ENCODE measurements around the gene LIMS2. TPM values are rescaled to one million over a fixed set of nuclear protein-coding genes. Genes with fewer than 3 reads are reported as not detected.

LIMS2 gene
- total and polyA plus RNA-seq, 2 donors (not counting 3 experiments of a cell fraction or from before 2014, with no cell fraction given): 48.3 to 55.6 TPM

GRCh38 chr2:127683757-127684156, 8.4 kb upstream of the LIMS2 start:
- Histone ChIP-seq H4K20me1 (replicated peaks; ENCODE audit: control insufficient read depth, extremely low read depth, insufficient read depth, low read length) (no peaks in the 10 kb centered on the region), H3K36me3 (ENCODE audit: control insufficient read depth in 2 of 2, extremely low read depth in 1 of 2, insufficient read depth in 2 of 2, low read length in 2 of 2) (no peaks in the 10 kb centered on the region), H3K79me2 (ENCODE audit: control insufficient read depth, insufficient read depth, low read length) (no peaks in the 10 kb centered on the region), H3K9me1 (replicated peaks; ENCODE audit: control insufficient read depth, extremely low read depth, insufficient read depth, low read length) (no peaks in the 10 kb centered on the region), H3K4me3 (replicated peaks in 1 of 3; ENCODE audit: insufficient read depth in 1 of 3, low read depth in 1 of 3, low read length in 3 of 3) (no peak overlapping the region), H2AFZ (ENCODE audit: low read depth, low read length) (peak overlapping the region; percentile 36), H3K9ac (replicated peaks; ENCODE audit: extremely low read depth, insufficient read depth, low read length) (no peak overlapping the region), H3K27ac (ENCODE audit: insufficient read depth, low read depth, low read length) (no peak overlapping the region), H3K4me1 (ENCODE audit: control insufficient read depth, extremely low read depth, insufficient read depth, low read length) (peaks cover 12% of the 10 kb centered on the region), H3K9me3 (replicated peaks; ENCODE audit: control insufficient read depth, insufficient read depth, low read length) (no peaks in the 10 kb centered on the region), H3K4me2 (ENCODE audit: insufficient read depth, low read length) (no peak overlapping the region), H3K27me3 (ENCODE audit: control insufficient read depth in 2 of 2, insufficient read depth in 2 of 2, low read length in 2 of 2) (no peaks in the 10 kb centered on the region)
- FAIRE-seq (no peak), DNase-seq (ENCODE audit: low read depth, low spot score) (peak; percentile 45)
- BruUV-seq (replicated peaks): no TSS peak
- CTCF ChIA-PET: interaction anchor here (1.1 to 4.7 kb wide), 4 partner anchors 11 to 92 kb away, joined by 3 to 38 read pairs (median 10); no protein-coding TSS in a partner anchor
- dilution Hi-C loops (cut with MboI; ENCODE audit: extremely low pct_ligation_motif_present, low sequenced_read_pairs): no loop called here
- TF ChIP-seq GATA2 (IDR thresholded peaks at IDR 0.05; ENCODE audit: insufficient read depth, insufficient read length, low read depth, low read length): no peak
- intact Hi-C loops (cut with micrococcal nuclease): no loop called here
- POLR2A ChIA-PET: no interaction called here

- Histone ChIP-seq H3K4me1 (ENCODE audit: control insufficient read depth, extremely low read depth, insufficient read depth, low read length) (peaks cover 12% of the 10 kb centered on the region), H2AFZ (ENCODE audit: low read depth, low read length) (no peak overlapping the region), H3K9me3 (replicated peaks; ENCODE audit: control insufficient read depth, insufficient read depth, low read length) (no peaks in the 10 kb centered on the region), H3K4me3 (replicated peaks in 1 of 3; ENCODE audit: insufficient read depth in 1 of 3, low read depth in 1 of 3, low read length in 3 of 3) (no peak overlapping the region), H3K27ac (ENCODE audit: insufficient read depth, low read depth, low read length) (no peak overlapping the region), H4K20me1 (replicated peaks; ENCODE audit: control insufficient read depth, extremely low read depth, insufficient read depth, low read length) (no peaks in the 10 kb centered on the region), H3K27me3 (ENCODE audit: control insufficient read depth in 2 of 2, insufficient read depth in 2 of 2, low read length in 2 of 2) (no peaks in the 10 kb centered on the region), H3K36me3 (ENCODE audit: control insufficient read depth in 2 of 2, extremely low read depth in 1 of 2, insufficient read depth in 2 of 2, low read length in 2 of 2) (no peaks in the 10 kb centered on the region), H3K4me2 (ENCODE audit: insufficient read depth, low read length) (no peak overlapping the region), H3K9me1 (replicated peaks; ENCODE audit: control insufficient read depth, extremely low read depth, insufficient read depth, low read length) (no peaks in the 10 kb centered on the region), H3K79me2 (ENCODE audit: control insufficient read depth, insufficient read depth, low read length) (no peaks in the 10 kb centered on the region), H3K9ac (replicated peaks; ENCODE audit: extremely low read depth, insufficient read depth, low read length) (no peak overlapping the region)
- TF ChIP-seq POLR2A (IDR thresholded peaks at IDR 0.05; ENCODE audit: low read depth, low read length) (no peak), FOS (IDR thresholded peaks at IDR 0.05; ENCODE audit: borderline replicate concordance, insufficient read depth, low read length) (no peak), GATA2 (IDR thresholded peaks at IDR 0.05; ENCODE audit: insufficient read depth, insufficient read length, low read depth, low read length) (no peak), MYC (IDR thresholded peaks at IDR 0.05; ENCODE audit: low read depth, low read length) (no peak), POLR2AphosphoS5 (IDR thresholded peaks at IDR 0.05; ENCODE audit: insufficient read depth, low read depth, low read length) (no peak), JUN (IDR thresholded peaks at IDR 0.05; ENCODE audit: borderline replicate concordance, insufficient read depth, insufficient read length, low read depth) (no peak), EZH2 (IDR thresholded peaks at IDR 0.05; ENCODE audit: borderline replicate concordance, low read depth, low read length, severe bottlenecking) (no peak)
- TF ChIP-seq, protein P1, sequence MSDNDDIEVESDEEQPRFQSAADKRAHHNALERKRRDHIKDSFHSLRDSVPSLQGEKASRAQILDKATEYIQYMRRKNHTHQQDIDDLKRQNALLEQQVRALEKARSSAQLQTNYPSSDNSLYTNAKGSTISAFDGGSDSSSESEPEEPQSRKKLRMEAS (IDR thresholded peaks at IDR 0.05; ENCODE audit: insufficient read depth, insufficient read length): no peak
- TF ChIP-seq, protein P2, sequence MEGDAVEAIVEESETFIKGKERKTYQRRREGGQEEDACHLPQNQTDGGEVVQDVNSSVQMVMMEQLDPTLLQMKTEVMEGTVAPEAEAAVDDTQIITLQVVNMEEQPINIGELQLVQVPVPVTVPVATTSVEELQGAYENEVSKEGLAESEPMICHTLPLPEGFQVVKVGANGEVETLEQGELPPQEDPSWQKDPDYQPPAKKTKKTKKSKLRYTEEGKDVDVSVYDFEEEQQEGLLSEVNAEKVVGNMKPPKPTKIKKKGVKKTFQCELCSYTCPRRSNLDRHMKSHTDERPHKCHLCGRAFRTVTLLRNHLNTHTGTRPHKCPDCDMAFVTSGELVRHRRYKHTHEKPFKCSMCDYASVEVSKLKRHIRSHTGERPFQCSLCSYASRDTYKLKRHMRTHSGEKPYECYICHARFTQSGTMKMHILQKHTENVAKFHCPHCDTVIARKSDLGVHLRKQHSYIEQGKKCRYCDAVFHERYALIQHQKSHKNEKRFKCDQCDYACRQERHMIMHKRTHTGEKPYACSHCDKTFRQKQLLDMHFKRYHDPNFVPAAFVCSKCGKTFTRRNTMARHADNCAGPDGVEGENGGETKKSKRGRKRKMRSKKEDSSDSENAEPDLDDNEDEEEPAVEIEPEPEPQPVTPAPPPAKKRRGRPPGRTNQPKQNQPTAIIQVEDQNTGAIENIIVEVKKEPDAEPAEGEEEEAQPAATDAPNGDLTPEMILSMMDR (IDR thresholded peaks at IDR 0.05; ENCODE audit: extremely low read depth in 1 of 2, insufficient read depth in 1 of 2, low read depth in 1 of 2, low read length in 2 of 2): no peak
- ChIA-PET POLR2A (no interaction called here), CTCF (interaction anchor here (1.1 to 4.7 kb wide), 4 partner anchors 11 to 91 kb away, joined by 3 to 38 read pairs (median 10); no protein-coding TSS in a partner anchor)
- FAIRE-seq (peak; percentile 8), DNase-seq (ENCODE audit: low read depth, low spot score) (peak; percentile 31)
- dilution Hi-C loops (cut with MboI; ENCODE audit: extremely low pct_ligation_motif_present, low sequenced_read_pairs): no loop called here
- BruUV-seq (replicated peaks): no TSS peak
- intact Hi-C loops (cut with micrococcal nuclease): no loop called here
These were observed 7.7 kb upstream of the LIMS2 start for GRCh38 chr2:127683056-127683455.
